Measurements from ENCODE around the gene ZNF280A.

ZNF280A gene

GRCh38 chr22:22465782-22466181, 54.3 kb downstream of the ZNF280A start:
- DNase-seq: no peak

GRCh38 chr22:22465094-22465602, 54.9 kb downstream of the ZNF280A start:
- DNase-seq: no peak

- no peak for DNase-seq
Observed at GRCh38 chr22:22464541-22465054, 55.5 kb downstream of the ZNF280A start.

- peak; percentile 86 to 91 (median 86) for DNase-seq
Observed at GRCh38 chr22:22463855-22464540, 56.1 kb downstream of the ZNF280A start.
